Fibroblast of gingiva (primary cell): ENCODE measurements around the gene RPS10.

Experiments
- DNase-seq: peaks from one replicate; pipeline ENCODE4 v3.0.0-alpha.2; 2011; ENCODE audit warnings: low read depth

RPS10 gene

DNA sequence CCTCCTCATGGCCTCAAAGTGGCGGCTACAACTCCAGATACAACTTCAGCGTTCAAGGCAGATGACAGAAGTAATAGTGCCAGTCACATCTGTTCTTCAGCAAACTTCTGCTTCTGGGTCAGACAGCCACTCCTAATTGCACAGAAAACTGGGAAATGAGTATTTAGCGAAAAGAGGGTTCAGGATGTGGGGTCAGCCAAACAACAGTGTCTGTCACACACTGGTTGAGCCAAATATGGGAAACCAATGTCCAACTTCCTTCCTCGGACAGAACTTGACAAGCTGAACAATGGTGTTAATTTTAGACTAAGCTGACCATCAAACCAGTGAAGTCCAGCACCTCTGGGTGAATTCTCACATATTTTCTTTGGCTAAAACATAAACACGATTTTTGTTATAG is 55.5 kb downstream of the RPS10 start:
- no peak for DNase-seq

DNA sequence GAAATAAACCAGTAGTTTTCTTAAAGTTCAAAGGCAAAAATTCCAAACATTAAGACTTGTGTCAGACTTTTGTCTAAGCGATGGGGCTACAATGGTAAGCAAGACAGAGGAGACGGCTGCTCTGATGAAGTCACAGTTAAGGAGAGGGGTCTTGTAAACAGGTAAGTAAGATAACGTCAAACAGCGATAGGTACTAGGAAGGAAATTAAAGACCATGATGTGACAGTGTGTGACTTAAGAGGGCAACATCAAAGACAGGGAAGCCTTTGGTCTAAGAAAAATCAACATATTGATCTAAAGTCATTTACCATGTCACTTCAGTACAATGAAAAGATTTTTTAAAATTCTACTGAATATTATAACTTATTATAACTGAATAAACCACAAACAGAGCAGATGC is 56.5 kb downstream of the RPS10 start:
- no peak for DNase-seq
